Omental fat pad (tissue), 4 donors: ENCODE results near the gene PDE11A. TPM values are rescaled to one million over a fixed set of nuclear protein-coding genes. Genes with fewer than 3 reads are reported as not detected.

Experiments used
- ATAC-seq: fragments of 150-250 bp; one replicate; pipeline ENCODE4 v1.9.1; 2016; ENCODE audit warnings: mild to moderate bottlenecking, moderate library complexity; ENCODE audit not compliant: low FRiP score
- DNase-seq: peaks from one replicate; pipeline ENCODE4 v3.0.0-alpha.2; 2019; ENCODE audit warnings: low spot score
- CTCF ChIP-seq, 3 donors: fragments of 450-650 bp; IDR thresholded peaks; one replicate each; pipeline ENCODE4 v1.5.1; 2016 to 2017; ENCODE audit warnings: antibody characterized with exemption in 3 of 3, mild to moderate bottlenecking in 3 of 3, moderate library complexity in 2 of 3
- total RNA-seq, 4 donors: library from RNA; depleted of rRNA; stranded (reverse); fragments of >200 nt; gene quantifications; one replicate each; pipeline ENCODE4 v1.1.0, GENCODE V29; 2016

Gene PDE11A
- total RNA-seq, 4 donors from 2014 or later = 0.16 to 0.65 TPM; not detected in 2

GRCh38 chr2:177832611-177833433 lies 239.8 kb downstream of the PDE11A start:
- DNase-seq (no peak), ATAC-seq (no peak)
- no peak for TF ChIP-seq CTCF (IDR thresholded peaks at IDR 0.05)

GRCh38 chr2:177830881-177831386 lies 241.6 kb downstream of the PDE11A start:
- no peak for DNase-seq
- TF ChIP-seq CTCF (IDR thresholded peaks at IDR 0.05) = no peak
- ATAC-seq = no peak

- no peak for DNase-seq
- ATAC-seq = no peak
- TF ChIP-seq CTCF (IDR thresholded peaks at IDR 0.05) = no peak
Observed at GRCh38 chr2:177828557-177828956, 244.0 kb downstream of the PDE11A start.

GRCh38 chr2:177826897-177827296 lies 245.7 kb downstream of the PDE11A start:
- ATAC-seq (no peak), DNase-seq (no peak)
- TF ChIP-seq CTCF (IDR thresholded peaks at IDR 0.05) = no peak

GRCh38 chr2:177822941-177823340 lies 249.6 kb downstream of the PDE11A start:
- no peak for DNase-seq
- TF ChIP-seq CTCF (IDR thresholded peaks at IDR 0.05) = no peak
- ATAC-seq = no peak

- ATAC-seq (no peak), DNase-seq (no peak)
- TF ChIP-seq CTCF (IDR thresholded peaks at IDR 0.05) = no peak
Observed at GRCh38 chr2:177818412-177818811, 254.2 kb downstream of the PDE11A start.

GRCh38 chr2:177817300-177817699 lies 255.3 kb downstream of the PDE11A start:
- ATAC-seq (no peak), DNase-seq (no peak)
- no peak for TF ChIP-seq CTCF (IDR thresholded peaks at IDR 0.05)
